ENCODE data around the gene WDR18.

GRCh38 chr19:990746-991145 is 6.6 kb downstream of the WDR18 start:
- TF ChIP-seq EZH2 (IDR thresholded peaks at IDR 0.05) (no peak), POLR2AphosphoS5 (IDR thresholded peaks at IDR 0.05; ENCODE audit: borderline replicate concordance, low read depth, low read length) (no peak), FOXP2 (optimal IDR thresholded peaks at IDR 0.05; ENCODE audit: control extremely low read depth, extremely low read length, insufficient read depth) (no peak)

Data from SK-N-MC (cell line).